ENCODE data around the gene KAT6B.

DNA sequence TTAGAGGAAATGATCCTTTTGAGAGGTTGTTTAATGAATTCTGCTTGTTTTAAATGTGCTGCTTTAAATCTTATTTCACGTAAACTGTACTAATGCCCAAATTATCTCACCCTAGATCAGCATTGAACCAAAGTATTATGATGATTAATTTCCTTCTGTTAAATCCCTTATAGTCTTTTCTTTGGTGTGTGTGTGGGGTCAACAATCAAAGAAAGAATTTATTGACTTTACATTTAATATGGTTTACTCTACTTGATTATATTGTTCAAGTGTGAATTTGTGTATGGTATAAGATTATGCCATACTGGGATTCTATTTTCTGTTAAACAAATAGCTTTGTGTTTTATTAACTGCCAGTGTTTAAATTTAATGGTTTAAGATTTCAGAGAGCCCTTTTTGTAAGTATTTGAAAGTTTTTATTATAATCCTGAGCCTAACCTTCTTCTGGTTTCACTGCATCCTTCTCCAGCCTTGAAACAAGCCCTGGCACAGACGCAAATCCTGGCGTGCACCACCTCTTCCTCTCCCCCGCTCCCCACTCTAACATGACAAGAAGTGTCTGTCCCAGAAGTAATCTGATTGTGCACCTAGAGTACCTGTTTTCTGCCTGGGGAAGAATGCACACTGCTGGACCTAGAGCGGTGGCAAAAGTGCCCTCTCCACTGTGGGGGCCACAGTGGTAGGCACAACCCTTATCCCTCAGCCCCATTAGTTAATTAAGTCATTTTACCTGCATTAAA lies 70.6 kb downstream of the KAT6B start:
- TF ChIP-seq, protein P1, sequence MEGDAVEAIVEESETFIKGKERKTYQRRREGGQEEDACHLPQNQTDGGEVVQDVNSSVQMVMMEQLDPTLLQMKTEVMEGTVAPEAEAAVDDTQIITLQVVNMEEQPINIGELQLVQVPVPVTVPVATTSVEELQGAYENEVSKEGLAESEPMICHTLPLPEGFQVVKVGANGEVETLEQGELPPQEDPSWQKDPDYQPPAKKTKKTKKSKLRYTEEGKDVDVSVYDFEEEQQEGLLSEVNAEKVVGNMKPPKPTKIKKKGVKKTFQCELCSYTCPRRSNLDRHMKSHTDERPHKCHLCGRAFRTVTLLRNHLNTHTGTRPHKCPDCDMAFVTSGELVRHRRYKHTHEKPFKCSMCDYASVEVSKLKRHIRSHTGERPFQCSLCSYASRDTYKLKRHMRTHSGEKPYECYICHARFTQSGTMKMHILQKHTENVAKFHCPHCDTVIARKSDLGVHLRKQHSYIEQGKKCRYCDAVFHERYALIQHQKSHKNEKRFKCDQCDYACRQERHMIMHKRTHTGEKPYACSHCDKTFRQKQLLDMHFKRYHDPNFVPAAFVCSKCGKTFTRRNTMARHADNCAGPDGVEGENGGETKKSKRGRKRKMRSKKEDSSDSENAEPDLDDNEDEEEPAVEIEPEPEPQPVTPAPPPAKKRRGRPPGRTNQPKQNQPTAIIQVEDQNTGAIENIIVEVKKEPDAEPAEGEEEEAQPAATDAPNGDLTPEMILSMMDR (IDR thresholded peaks at IDR 0.05) = no peak
- TF ChIP-seq EZH2 (IDR thresholded peaks at IDR 0.05) (no peak), EZH2phosphoT487 (IDR thresholded peaks at IDR 0.05) (no peak)

Measured in neural progenitor cell (in vitro differentiated cells).